NCI-H1048 (cell line): ENCODE data around the gene HDAC4.

Experiments used
- DNase-seq: peaks from one replicate; lab custom pipeline; 2025; lab: John Stamatoyannopoulos, UW

Gene HDAC4

GRCh38 chr2:239154971-239155805 is 245.6 kb downstream of the HDAC4 start:
- DNase-seq: no peak

- DNase-seq: no peak
Observed at GRCh38 chr2:239153806-239154591, 246.8 kb downstream of the HDAC4 start.

- no peak for DNase-seq
Observed at GRCh38 chr2:239152916-239153305, 247.9 kb downstream of the HDAC4 start.

- DNase-seq: no peak
Observed at GRCh38 chr2:239152239-239152915, 248.4 kb downstream of the HDAC4 start.

GRCh38 chr2:239151201-239152131 is 249.4 kb downstream of the HDAC4 start:
- DNase-seq: no peak

GRCh38 chr2:239150125-239151011 is 250.5 kb downstream of the HDAC4 start:
- no peak for DNase-seq

- DNase-seq: no peak
Observed at GRCh38 chr2:239149501-239149900, 251.3 kb downstream of the HDAC4 start.

GRCh38 chr2:239148495-239149200 is 252.2 kb downstream of the HDAC4 start:
- DNase-seq: no peak

- no peak for DNase-seq
Observed at GRCh38 chr2:239147376-239147775, 253.4 kb downstream of the HDAC4 start.

GRCh38 chr2:239146741-239147181 is 254.1 kb downstream of the HDAC4 start:
- DNase-seq: no peak

- DNase-seq: no peak
Observed at GRCh38 chr2:239146011-239146641, 254.7 kb downstream of the HDAC4 start.

- DNase-seq: no peak
Observed at GRCh38 chr2:239145601-239146000, 255.2 kb downstream of the HDAC4 start.

- no peak for DNase-seq
Observed at GRCh38 chr2:239145106-239145505, 255.7 kb downstream of the HDAC4 start.

GRCh38 chr2:239144713-239144999 is 256.2 kb downstream of the HDAC4 start:
- DNase-seq: no peak

GRCh38 chr2:239143858-239144712 is 256.7 kb downstream of the HDAC4 start:
- DNase-seq: no peak

- DNase-seq: no peak
Observed at GRCh38 chr2:239142806-239143205, 258.0 kb downstream of the HDAC4 start.

- no peak for DNase-seq
Observed at GRCh38 chr2:239142296-239142695, 258.5 kb downstream of the HDAC4 start.

- no peak for DNase-seq
Observed at GRCh38 chr2:239141021-239141760, 259.6 kb downstream of the HDAC4 start.
